ENCODE data around the gene CHSY1.

CHSY1 gene

DNA sequence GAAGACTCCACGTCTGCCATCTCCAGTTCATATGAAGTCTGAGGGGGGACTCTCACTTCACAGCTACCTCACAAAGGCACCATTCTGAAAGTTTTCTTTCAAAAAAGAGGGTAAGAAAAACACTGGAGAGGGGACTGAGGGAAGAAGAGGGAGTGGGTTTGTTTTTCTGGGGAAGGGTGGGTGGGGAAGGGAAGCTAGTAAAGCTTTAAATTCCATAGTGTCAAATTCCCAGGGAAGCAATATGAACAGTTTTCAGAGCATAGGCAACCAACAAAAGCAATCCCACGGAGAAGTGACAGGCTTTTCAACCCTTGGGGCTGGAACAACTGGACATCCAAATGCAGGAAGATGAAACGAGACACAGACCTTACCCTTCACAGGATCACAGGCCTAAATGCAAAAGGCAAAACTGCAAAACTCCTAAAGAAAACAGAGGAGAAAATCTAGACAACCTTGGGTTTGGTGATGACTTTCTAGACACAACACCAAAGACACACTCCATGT is 61.7 kb downstream of the CHSY1 start:
- H2AFZ ChIP-seq (ENCODE audit: low read depth, low read length) = no peak overlapping the region
- H3K36me3 ChIP-seq (ENCODE audit: insufficient read depth, low read length) = peaks cover 4% of the 10 kb centered on the region
- H3K4me3 ChIP-seq (ENCODE audit: low read length) = no peak overlapping the region
- no peaks in the 10 kb centered on the region for H3K27me3 ChIP-seq (ENCODE audit: insufficient read depth, low read length)
- H3K4me1 ChIP-seq (ENCODE audit: insufficient read depth, low read length) = peaks cover 3% of the 10 kb centered on the region
- no peaks in the 10 kb centered on the region for H3K9me3 ChIP-seq (ENCODE audit: low read length)

GRCh38 chr15:101189409-101190091 is 62.3 kb downstream of the CHSY1 start:
- Histone ChIP-seq H3K4me3 (ENCODE audit: low read length) (no peak overlapping the region), H3K9me3 (ENCODE audit: low read length) (no peaks in the 10 kb centered on the region), H3K27me3 (ENCODE audit: insufficient read depth, low read length) (no peaks in the 10 kb centered on the region), H3K36me3 (ENCODE audit: insufficient read depth, low read length) (peaks cover 6% of the 10 kb centered on the region), H3K4me1 (ENCODE audit: insufficient read depth, low read length) (peaks cover 3% of the 10 kb centered on the region), H2AFZ (ENCODE audit: low read depth, low read length) (no peak overlapping the region)

DNA sequence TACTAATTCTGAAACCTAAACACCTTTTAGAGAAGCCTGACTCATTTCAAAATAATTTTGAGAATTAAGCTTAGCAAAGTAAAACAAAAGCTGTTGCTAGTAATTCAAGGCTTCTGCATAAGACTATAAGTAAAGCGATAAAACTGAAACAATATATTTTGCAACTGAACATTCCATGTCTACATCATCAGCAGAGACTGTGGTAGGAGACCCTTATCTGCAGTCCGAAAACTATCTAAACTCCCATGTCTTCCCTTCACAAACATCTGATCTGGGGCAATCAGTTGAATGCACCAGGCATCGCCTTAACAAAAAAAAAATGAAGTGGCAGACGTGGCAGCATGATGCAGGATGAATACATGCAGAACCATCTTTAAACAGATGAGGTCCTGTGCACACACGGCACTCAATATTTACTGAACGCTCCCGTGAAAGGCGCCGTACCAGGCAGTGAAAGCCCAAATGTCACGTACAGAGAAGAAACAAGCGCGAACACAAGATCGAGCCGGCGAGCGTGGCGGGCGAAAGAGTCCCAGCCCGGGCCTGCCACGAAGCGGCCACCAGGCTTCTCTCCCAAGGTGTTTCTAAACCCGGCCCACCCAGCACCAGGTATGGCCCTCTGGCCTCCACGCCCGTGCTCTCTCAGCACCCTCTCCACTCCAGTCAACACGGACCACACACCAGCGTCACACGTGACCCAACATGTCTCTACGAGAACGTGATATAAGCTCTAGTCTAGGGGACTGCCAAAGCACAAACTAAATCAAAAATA is 63.0 kb downstream of the CHSY1 start:
- Histone ChIP-seq H3K27me3 (ENCODE audit: insufficient read depth, low read length) (no peaks in the 10 kb centered on the region), H3K4me3 (ENCODE audit: low read length) (no peak overlapping the region), H3K4me1 (ENCODE audit: insufficient read depth, low read length) (peaks cover 3% of the 10 kb centered on the region), H3K9me3 (ENCODE audit: low read length) (no peaks in the 10 kb centered on the region), H3K36me3 (ENCODE audit: insufficient read depth, low read length) (peaks cover 6% of the 10 kb centered on the region), H2AFZ (ENCODE audit: low read depth, low read length) (no peak overlapping the region)

- Histone ChIP-seq H3K27me3 (ENCODE audit: insufficient read depth, low read length) (no peaks in the 10 kb centered on the region), H3K4me3 (ENCODE audit: low read length) (no peak overlapping the region), H3K9me3 (ENCODE audit: low read length) (peaks cover 4% of the 10 kb centered on the region), H3K36me3 (ENCODE audit: insufficient read depth, low read length) (peaks cover 6% of the 10 kb centered on the region), H3K4me1 (ENCODE audit: insufficient read depth, low read length) (peaks cover 3% of the 10 kb centered on the region), H2AFZ (ENCODE audit: low read depth, low read length) (no peak overlapping the region)
Observed at GRCh38 chr15:101187820-101188636, 63.8 kb downstream of the CHSY1 start.

- Histone ChIP-seq H3K4me1 (ENCODE audit: insufficient read depth, low read length) (peaks cover 3% of the 10 kb centered on the region), H3K4me3 (ENCODE audit: low read length) (no peak overlapping the region), H3K9me3 (ENCODE audit: low read length) (peaks cover 5% of the 10 kb centered on the region), H2AFZ (ENCODE audit: low read depth, low read length) (no peak overlapping the region), H3K27me3 (ENCODE audit: insufficient read depth, low read length) (no peaks in the 10 kb centered on the region), H3K36me3 (ENCODE audit: insufficient read depth, low read length) (peaks cover 8% of the 10 kb centered on the region)
Observed at GRCh38 chr15:101185770-101186169, 66.1 kb downstream of the CHSY1 start.

DNA sequence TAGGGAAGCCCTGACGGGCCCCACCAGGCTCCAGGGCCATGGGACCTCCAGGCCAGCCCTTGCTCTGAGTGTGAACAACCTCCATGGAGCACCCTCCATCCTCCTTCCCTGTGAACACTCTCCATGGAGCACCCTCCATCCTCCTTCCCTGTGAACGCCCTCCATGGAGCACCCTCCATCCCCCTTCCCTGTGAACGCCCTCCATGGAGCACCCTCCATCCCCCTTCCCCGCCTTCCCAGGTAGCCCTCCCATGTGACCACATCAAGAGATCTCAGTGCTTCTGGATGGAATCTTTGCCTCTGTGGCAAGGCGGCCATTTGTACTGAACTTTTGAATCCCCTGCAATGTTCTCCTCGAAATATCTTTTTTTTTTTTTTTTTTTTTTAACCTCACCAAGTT is 66.5 kb downstream of the CHSY1 start:
- Histone ChIP-seq H3K27me3 (ENCODE audit: insufficient read depth, low read length) (no peaks in the 10 kb centered on the region), H3K4me3 (ENCODE audit: low read length) (no peak overlapping the region), H3K9me3 (ENCODE audit: low read length) (peaks cover 5% of the 10 kb centered on the region), H3K36me3 (ENCODE audit: insufficient read depth, low read length) (peaks cover 9% of the 10 kb centered on the region), H3K4me1 (ENCODE audit: insufficient read depth, low read length) (peaks cover 2% of the 10 kb centered on the region), H2AFZ (ENCODE audit: low read depth, low read length) (no peak overlapping the region)

- no peaks in the 10 kb centered on the region for H3K27me3 ChIP-seq (ENCODE audit: insufficient read depth, low read length)
- H3K4me1 ChIP-seq (ENCODE audit: insufficient read depth, low read length) = no peaks in the 10 kb centered on the region
- H3K36me3 ChIP-seq (ENCODE audit: insufficient read depth, low read length) = peaks cover 11% of the 10 kb centered on the region
- H2AFZ ChIP-seq (ENCODE audit: low read depth, low read length) = no peak overlapping the region
- peaks cover 5% of the 10 kb centered on the region for H3K9me3 ChIP-seq (ENCODE audit: low read length)
- no peak overlapping the region for H3K4me3 ChIP-seq (ENCODE audit: low read length)
Observed at GRCh38 chr15:101184830-101185229, 67.0 kb downstream of the CHSY1 start.

GRCh38 chr15:101183931-101184305 is 67.9 kb downstream of the CHSY1 start:
- no peaks in the 10 kb centered on the region for H3K27me3 ChIP-seq (ENCODE audit: insufficient read depth, low read length)
- peaks cover 5% of the 10 kb centered on the region for H3K9me3 ChIP-seq (ENCODE audit: low read length)
- no peaks in the 10 kb centered on the region for H3K4me1 ChIP-seq (ENCODE audit: insufficient read depth, low read length)
- H2AFZ ChIP-seq (ENCODE audit: low read depth, low read length) = no peak overlapping the region
- peaks cover 15% of the 10 kb centered on the region for H3K36me3 ChIP-seq (ENCODE audit: insufficient read depth, low read length)
- H3K4me3 ChIP-seq (ENCODE audit: low read length) = no peak overlapping the region

GRCh38 chr15:101183226-101183930 is 68.5 kb downstream of the CHSY1 start:
- H3K36me3 ChIP-seq (ENCODE audit: insufficient read depth, low read length) = peaks cover 21% of the 10 kb centered on the region
- no peak overlapping the region for H2AFZ ChIP-seq (ENCODE audit: low read depth, low read length)
- no peaks in the 10 kb centered on the region for H3K4me1 ChIP-seq (ENCODE audit: insufficient read depth, low read length)
- no peak overlapping the region for H3K4me3 ChIP-seq (ENCODE audit: low read length)
- H3K27me3 ChIP-seq (ENCODE audit: insufficient read depth, low read length) = no peaks in the 10 kb centered on the region
- H3K9me3 ChIP-seq (ENCODE audit: low read length) = peaks cover 5% of the 10 kb centered on the region

DNA sequence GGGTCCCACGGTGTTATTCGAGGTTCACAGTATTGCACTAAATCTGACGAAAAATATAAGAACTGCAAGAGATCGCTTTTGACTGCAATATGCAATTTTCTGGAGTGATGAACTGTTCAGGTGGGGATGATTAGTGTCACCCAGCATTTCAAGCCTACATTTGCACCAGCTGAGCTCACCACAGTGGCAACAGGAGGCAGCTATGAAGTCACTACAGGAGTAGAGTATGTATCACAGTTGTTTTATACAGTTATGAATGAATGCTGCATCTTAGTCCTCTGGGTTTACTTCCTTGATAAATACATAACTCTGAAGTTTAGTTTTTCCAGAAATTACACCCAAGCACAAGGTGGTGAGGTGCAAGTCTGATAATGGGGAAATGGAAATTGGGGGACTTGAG is 69.6 kb downstream of the CHSY1 start:
- no peak overlapping the region for H2AFZ ChIP-seq (ENCODE audit: low read depth, low read length)
- H3K9me3 ChIP-seq (ENCODE audit: low read length) = peaks cover 13% of the 10 kb centered on the region
- peaks cover 31% of the 10 kb centered on the region for H3K36me3 ChIP-seq (ENCODE audit: insufficient read depth, low read length)
- H3K4me1 ChIP-seq (ENCODE audit: insufficient read depth, low read length) = no peaks in the 10 kb centered on the region
- no peaks in the 10 kb centered on the region for H3K27me3 ChIP-seq (ENCODE audit: insufficient read depth, low read length)
- H3K4me3 ChIP-seq (ENCODE audit: low read length) = no peak overlapping the region

GRCh38 chr15:101181349-101181748 is 70.5 kb downstream of the CHSY1 start:
- H3K9me3 ChIP-seq (ENCODE audit: low read length) = peaks cover 13% of the 10 kb centered on the region
- H3K4me3 ChIP-seq (ENCODE audit: low read length) = no peak overlapping the region
- no peak overlapping the region for H2AFZ ChIP-seq (ENCODE audit: low read depth, low read length)
- no peaks in the 10 kb centered on the region for H3K4me1 ChIP-seq (ENCODE audit: insufficient read depth, low read length)
- peaks cover 40% of the 10 kb centered on the region for H3K36me3 ChIP-seq (ENCODE audit: insufficient read depth, low read length)
- H3K27me3 ChIP-seq (ENCODE audit: insufficient read depth, low read length) = no peaks in the 10 kb centered on the region

- Histone ChIP-seq H3K4me1 (ENCODE audit: insufficient read depth, low read length) (no peaks in the 10 kb centered on the region), H2AFZ (ENCODE audit: low read depth, low read length) (no peak overlapping the region), H3K36me3 (ENCODE audit: insufficient read depth, low read length) (peaks cover 40% of the 10 kb centered on the region)
Observed at GRCh38 chr15:101180620-101181307, 71.1 kb downstream of the CHSY1 start.

More at GRCh38 chr15:101180620-101181307, 71.1 kb downstream of the CHSY1 start:
- H3K27me3 ChIP-seq (ENCODE audit: insufficient read depth, low read length) = no peaks in the 10 kb centered on the region
- H3K4me3 ChIP-seq (ENCODE audit: low read length) = no peak overlapping the region
- H3K9me3 ChIP-seq (ENCODE audit: low read length) = peaks cover 13% of the 10 kb centered on the region
